PC-9 (cell line): ENCODE results near the gene GJA9. TPM values are rescaled to one million over a fixed set of nuclear protein-coding genes. Genes with fewer than 3 reads are reported as not detected.

Experiments
- BruUV-seq: library from RNA; stranded (reverse); fragments of 400-500 nt; replicated peaks from 2 replicates; lab custom pipeline; 2021; lab: Mats Ljungman, UMichigan
- CTCF ChIA-PET: fragments of 300-600 bp; sonication (Branson Sonifier 250); formaldehyde crosslinking; loops from one replicate; lab custom pipeline; 2022; ENCODE audit warnings: antibody characterized with exemption; lab: Charles Lee
- POLR2A ChIA-PET: fragments of 300-600 bp; sonication (Branson Sonifier 250); formaldehyde crosslinking; loops from one replicate; lab custom pipeline; 2022; ENCODE audit warnings: antibody characterized with exemption; ENCODE audit not compliant: unreplicated experiment; lab: Charles Lee
- DNase-seq, 2 experiments: peaks; one replicate each; pipeline versions ENCODE4 v3.0.0 to v3.0.0-alpha.2; 2015 to 2022; ENCODE audit warnings: mixed read lengths in 1 of 2
- H2AFZ ChIP-seq: fragments of 200-600 bp; sonication (generic); 2 replicates; pipeline ENCODE4 v1.8.1; 2017; ENCODE audit warnings: antibody characterized with exemption
- H3F3A ChIP-seq: fragments of 200-600 bp; sonication (generic); 2 replicates; pipeline ENCODE4 v1.8.1; 2017; ENCODE audit warnings: antibody characterized with exemption, mild to moderate bottlenecking, low read depth; ENCODE audit not compliant: insufficient read depth
- H3K27ac ChIP-seq: fragments of 200-600 bp; sonication (generic); 2 replicates; pipeline ENCODE4 v1.6.1; 2016; ENCODE audit warnings: mixed run types
- H3K27me3 ChIP-seq: fragments of 200-600 bp; sonication (generic); 2 replicates; pipeline ENCODE4 v1.6.1; 2016; ENCODE audit warnings: low read depth, mixed run types; ENCODE audit not compliant: insufficient read depth
- H3K36me3 ChIP-seq: fragments of 200-600 bp; sonication (generic); 2 replicates; pipeline ENCODE4 v1.6.1; 2016; ENCODE audit warnings: low read depth, mixed run types
- H3K4me1 ChIP-seq: fragments of 200-600 bp; sonication (generic); replicated peaks from 2 replicates; pipeline ENCODE4 v1.6.1; 2016; ENCODE audit warnings: mixed run types; ENCODE audit not compliant: insufficient read depth
- H3K4me2 ChIP-seq: fragments of 200-600 bp; sonication (generic); 2 replicates; pipeline ENCODE4 v1.6.1; 2017; ENCODE audit warnings: mixed run types
- H3K4me3 ChIP-seq: fragments of 200-600 bp; sonication (generic); 2 replicates; pipeline ENCODE4 v1.6.1; 2016; ENCODE audit warnings: mixed run types
- H3K79me2 ChIP-seq: fragments of 200-600 bp; sonication (generic); 2 replicates; pipeline ENCODE4 v1.6.1; 2017; ENCODE audit warnings: low read depth, mixed run types
- H3K9me2 ChIP-seq: fragments of 200-600 bp; sonication (generic); 2 replicates; pipeline ENCODE4 v1.8.1; 2017; ENCODE audit warnings: mild to moderate bottlenecking; ENCODE audit not compliant: insufficient read depth
- H3K9me3 ChIP-seq: fragments of 200-600 bp; sonication (generic); 2 replicates; pipeline ENCODE4 v1.8.1; 2016; ENCODE audit warnings: low read depth; ENCODE audit not compliant: insufficient read depth
- H4K20me1 ChIP-seq: fragments of 200-600 bp; sonication (generic); 2 replicates; pipeline ENCODE4 v1.8.1; 2017; ENCODE audit not compliant: insufficient read depth
- CTCF ChIP-seq: fragments of 200-600 bp; sonication (generic); conservative IDR thresholded peaks from 2 replicates; pipeline ENCODE4 v1.6.1; 2017; ENCODE audit warnings: mixed run types, antibody characterized with exemption, mild to moderate bottlenecking, moderate library complexity
- EZH2 ChIP-seq: fragments of 200-600 bp; sonication (generic); IDR thresholded peaks from 2 replicates; pipeline ENCODE4 v1.8.0; 2017; ENCODE audit warnings: antibody characterized with exemption, low read depth
- intact Hi-C: fragments of 100-400 bp; cut with micrococcal nuclease; formaldehyde crosslinking; loops from one replicate; pipeline ENCODE4 v1.10.0; 2022; ENCODE audit not compliant: unreplicated experiment
- total RNA-seq: library from RNA; stranded (reverse); gene quantifications from 2 replicates; pipeline ENCODE4 v1.2.3, GENCODE V29; 2021

Gene GJA9
- total RNA-seq, 1 experiment from 2014 or later: 0.48 TPM

DNA sequence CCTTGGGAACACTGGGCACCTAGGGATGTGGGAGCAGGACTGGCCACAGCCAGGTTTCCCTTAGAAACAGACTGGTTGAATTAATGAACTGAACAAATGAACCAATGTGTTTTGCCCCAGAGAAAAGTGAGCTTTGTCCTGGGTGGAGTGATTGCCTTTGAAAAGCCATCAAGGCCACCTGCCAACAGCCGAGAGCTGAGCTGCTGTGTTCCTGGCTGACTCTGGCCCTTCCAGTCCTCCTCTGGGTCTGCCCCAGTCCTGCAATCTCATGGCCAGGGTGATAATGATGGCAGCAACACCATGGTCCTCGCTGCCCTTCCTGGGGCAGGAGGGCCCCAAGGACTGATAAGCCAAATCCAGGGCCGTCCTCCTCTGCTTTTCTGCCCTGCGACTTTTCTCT is 18.2 kb upstream of the GJA9 start:
- intact Hi-C loops: no loop called here
- Histone ChIP-seq H3K9me2 (no peaks in the 10 kb centered on the region), H3F3A (no peaks in the 10 kb centered on the region), H3K27ac (no peak overlapping the region), H3K27me3 (no peaks in the 10 kb centered on the region), H3K79me2 (no peaks in the 10 kb centered on the region), H3K9me3 (no peaks in the 10 kb centered on the region), H3K36me3 (no peaks in the 10 kb centered on the region), H3K4me3 (no peak overlapping the region), H3K4me1 (no peaks in the 10 kb centered on the region), H2AFZ (no peak overlapping the region), H4K20me1 (no peaks in the 10 kb centered on the region), H3K4me2 (no peak overlapping the region)
- TF ChIP-seq CTCF (no peak), EZH2 (no peak)
- POLR2A ChIA-PET: no interaction called here
- no peak for DNase-seq
- CTCF ChIA-PET: no interaction called here
- BruUV-seq: no TSS peak

- Histone ChIP-seq H3K4me3 (no peak overlapping the region), H3K4me2 (no peak overlapping the region), H3K36me3 (no peaks in the 10 kb centered on the region), H3K4me1 (no peaks in the 10 kb centered on the region), H3K9me3 (no peaks in the 10 kb centered on the region), H3K27ac (no peak overlapping the region), H3K79me2 (no peaks in the 10 kb centered on the region), H3K9me2 (no peaks in the 10 kb centered on the region), H4K20me1 (no peaks in the 10 kb centered on the region), H2AFZ (no peak overlapping the region), H3F3A (no peaks in the 10 kb centered on the region), H3K27me3 (no peaks in the 10 kb centered on the region)
- no peak for DNase-seq
- BruUV-seq: no TSS peak
- CTCF ChIA-PET: interaction anchor here (0.6 kb wide), 1 partner anchor 90 kb away, joined by 4 read pairs; no protein-coding TSS in a partner anchor
- TF ChIP-seq CTCF (no peak), EZH2 (no peak)
- POLR2A ChIA-PET: no interaction called here
- intact Hi-C loops: no loop called here
Observed at GRCh38 chr1:38898653-38899230, 17.4 kb upstream of the GJA9 start.

GRCh38 chr1:38896169-38896568 is 14.8 kb upstream of the GJA9 start:
- H3K9me3 ChIP-seq: no peaks in the 10 kb centered on the region
- ChIA-PET POLR2A (interaction anchor here (0.6 kb wide), 1 partner anchor 14 kb away, joined by 3 read pairs; no protein-coding TSS in a partner anchor), CTCF (interaction anchor here (1.0 kb wide), 1 partner anchor 68 kb away, joined by 6 read pairs; no protein-coding TSS in a partner anchor)
- intact Hi-C loops: no loop called here
- no peak overlapping the region for H3K4me2 ChIP-seq
- no peaks in the 10 kb centered on the region for H3K27me3 ChIP-seq
- no peaks in the 10 kb centered on the region for H3F3A ChIP-seq
- H3K4me1 ChIP-seq: no peaks in the 10 kb centered on the region
- H3K9me2 ChIP-seq: no peaks in the 10 kb centered on the region
- no peaks in the 10 kb centered on the region for H4K20me1 ChIP-seq
- no TSS peak for BruUV-seq
- H3K79me2 ChIP-seq: no peaks in the 10 kb centered on the region
- no peak for DNase-seq
- H3K4me3 ChIP-seq: no peak overlapping the region
- no peak overlapping the region for H3K27ac ChIP-seq
- H3K36me3 ChIP-seq: no peaks in the 10 kb centered on the region
- H2AFZ ChIP-seq: no peak overlapping the region
- TF ChIP-seq CTCF (no peak), EZH2 (no peak)
